Stimulated activated CD8-positive, alpha-beta memory T cell treated with anti-CD3 and anti-CD28 coated beads, Interleukin-7, amount 100 ng/mL, for 48 hours (primary cell): Measurements from ENCODE around the gene RPL36.
A peak's percentile ranks its signal among the peaks of the same experiment; 100 is the strongest.
"Not testable (repeated sequence)": the region's sequence is repeated elsewhere in the genome, so short reads cannot be mapped to it uniquely, and the experiment has no call there.

ENCODE experiments used
- DNase-seq, 2 donors: peaks; one replicate each; pipeline ENCODE4 v3.0.0-alpha.2; 2020; ENCODE audit warnings: low read depth in 1 of 2; ENCODE audit errors: extremely low read depth in 1 of 2

The RPL36 gene

GRCh38 chr19:5688262-5688881 is 1.7 kb upstream of the RPL36 start:
- not testable (repeated sequence) for DNase-seq

GRCh38 chr19:5690955-5691821 is 1.1 kb downstream of the RPL36 start:
- peak in 1 of 2 donors; percentile 69 for DNase-seq

- no peak for DNase-seq
These were observed 2.0 kb downstream of the RPL36 start for GRCh38 chr19:5691822-5692722.

- DNase-seq, result no peak
These were observed 2.7 kb downstream of the RPL36 start for GRCh38 chr19:5692723-5693194.

- no peak for DNase-seq
These were observed 3.4 kb downstream of the RPL36 start for GRCh38 chr19:5693195-5694166.

GRCh38 chr19:5694167-5694955 is 4.3 kb downstream of the RPL36 start:
- DNase-seq, result no peak

- no peak for DNase-seq
These were observed 5.0 kb downstream of the RPL36 start for GRCh38 chr19:5694956-5695648.

- DNase-seq, result no peak
These were observed 5.6 kb downstream of the RPL36 start for GRCh38 chr19:5695649-5696195.

GRCh38 chr19:5696196-5697021 is 6.3 kb downstream of the RPL36 start:
- no peak for DNase-seq

GRCh38 chr19:5697022-5697889 is 7.2 kb downstream of the RPL36 start:
- no peak for DNase-seq

- no peak for DNase-seq
These were observed 8.0 kb downstream of the RPL36 start for GRCh38 chr19:5697890-5698634.

GRCh38 chr19:5698635-5699422 is 8.7 kb downstream of the RPL36 start:
- no peak for DNase-seq

GRCh38 chr19:5700455-5701092 is 10.5 kb downstream of the RPL36 start:
- DNase-seq, result no peak

GRCh38 chr19:5702053-5702410 is 11.9 kb downstream of the RPL36 start:
- DNase-seq, result not testable (repeated sequence)
